Ovary (tissue), 3 donors: ENCODE measurements around the gene ATG2A.

ENCODE experiments used
- EP300 ChIP-seq: sonication (generic); formaldehyde crosslinking; IDR thresholded peaks from one replicate; pipeline ENCODE4 v1.6.1; 2017; ENCODE audit warnings: antibody characterized with exemption
- POLR2A ChIP-seq: fragments of 450-650 bp; IDR thresholded peaks from one replicate; pipeline ENCODE4 v1.6.1; 2017; ENCODE audit warnings: antibody characterized with exemption, mild to moderate bottlenecking, moderate library complexity
- TF ChIP-seq, protein P1 (sequence below), 3 donors: fragments of 450-650 bp in 2 of 3; fragments of 200-600 bp in 1 of 3; IDR thresholded peaks; one replicate each; pipeline versions ENCODE4 v1.5.1 to v1.8.0; 2016 to 2022; ENCODE audit warnings: antibody characterized with exemption in 3 of 3, mild to moderate bottlenecking in 1 of 3
- donor health status: DM: no; HTN: no; CAD: no.

DNA sequence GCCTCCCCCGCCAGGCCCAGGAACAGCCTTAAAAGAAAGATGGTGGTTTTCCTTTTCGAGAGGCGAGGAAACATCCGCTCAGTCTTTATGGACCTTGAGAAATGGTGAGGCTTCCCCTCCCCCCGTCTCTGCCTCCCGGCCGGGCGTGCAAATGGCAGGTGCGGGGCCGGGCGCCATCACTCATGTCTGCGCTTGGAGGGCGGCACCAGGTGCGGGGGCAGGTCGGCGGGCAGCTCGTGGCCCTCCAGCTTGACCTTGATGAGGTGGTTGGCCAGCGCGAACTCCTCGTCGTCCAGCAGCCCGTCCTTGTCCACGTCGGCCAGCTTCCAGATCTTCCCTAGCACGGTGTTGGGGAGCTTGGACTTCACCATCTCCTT, 62.9 kb downstream of the ATG2A start:
- TF ChIP-seq, protein P1, sequence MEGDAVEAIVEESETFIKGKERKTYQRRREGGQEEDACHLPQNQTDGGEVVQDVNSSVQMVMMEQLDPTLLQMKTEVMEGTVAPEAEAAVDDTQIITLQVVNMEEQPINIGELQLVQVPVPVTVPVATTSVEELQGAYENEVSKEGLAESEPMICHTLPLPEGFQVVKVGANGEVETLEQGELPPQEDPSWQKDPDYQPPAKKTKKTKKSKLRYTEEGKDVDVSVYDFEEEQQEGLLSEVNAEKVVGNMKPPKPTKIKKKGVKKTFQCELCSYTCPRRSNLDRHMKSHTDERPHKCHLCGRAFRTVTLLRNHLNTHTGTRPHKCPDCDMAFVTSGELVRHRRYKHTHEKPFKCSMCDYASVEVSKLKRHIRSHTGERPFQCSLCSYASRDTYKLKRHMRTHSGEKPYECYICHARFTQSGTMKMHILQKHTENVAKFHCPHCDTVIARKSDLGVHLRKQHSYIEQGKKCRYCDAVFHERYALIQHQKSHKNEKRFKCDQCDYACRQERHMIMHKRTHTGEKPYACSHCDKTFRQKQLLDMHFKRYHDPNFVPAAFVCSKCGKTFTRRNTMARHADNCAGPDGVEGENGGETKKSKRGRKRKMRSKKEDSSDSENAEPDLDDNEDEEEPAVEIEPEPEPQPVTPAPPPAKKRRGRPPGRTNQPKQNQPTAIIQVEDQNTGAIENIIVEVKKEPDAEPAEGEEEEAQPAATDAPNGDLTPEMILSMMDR (IDR thresholded peaks at IDR 0.05), result no peak
- TF ChIP-seq EP300 (no peak), POLR2A (no peak)
